ENCODE measurements around the gene AK6.

The AK6 gene

DNA sequence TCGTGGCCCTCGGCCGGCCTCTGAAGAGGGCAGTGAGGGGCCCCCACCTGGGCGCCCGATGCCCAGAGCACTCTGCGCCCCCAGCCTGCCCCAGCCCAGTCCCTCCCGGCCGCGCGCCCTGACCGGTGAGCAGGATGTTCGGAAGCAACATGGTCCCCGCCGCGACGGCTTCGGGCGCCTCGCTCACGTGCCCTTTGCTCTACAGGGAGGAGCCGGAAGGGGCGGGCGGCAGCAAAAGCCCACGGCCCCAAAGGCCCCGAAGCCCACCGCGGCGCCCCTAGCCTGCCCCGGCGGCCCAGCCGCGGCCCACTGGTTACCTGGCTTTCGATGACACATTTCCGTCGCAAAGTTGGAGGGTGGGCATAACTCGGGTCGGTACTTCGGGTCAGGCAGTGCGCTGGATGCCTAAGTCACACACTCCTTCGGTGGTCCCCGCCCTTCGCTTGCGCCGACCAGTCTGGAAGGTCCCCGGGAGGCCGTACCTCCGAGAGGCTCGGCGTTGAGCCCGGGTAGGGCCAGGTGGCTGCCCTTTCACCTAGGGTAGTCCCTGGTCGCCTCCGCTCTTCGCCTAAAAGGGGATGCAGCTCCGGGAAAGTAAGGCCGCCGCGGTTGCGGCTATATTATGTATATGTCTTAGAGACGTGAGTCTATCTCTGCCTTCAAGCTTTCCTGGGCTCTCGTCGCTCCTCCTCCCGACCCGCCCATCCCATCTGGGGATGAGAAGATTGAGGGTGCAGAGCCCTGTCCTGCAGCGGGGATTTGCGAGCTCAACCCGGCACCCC, at the start of gene AK6, which contains the start of the genes RAD17 and TAF9:
AK6 (minus strand) TSS at position 181 of the 782 bp plus-strand sequence; CDS start at position 151, 30 bp downstream.
RAD17 (plus strand) TSS at position 479 of the 782 bp plus-strand sequence. CDS start 2,391 bp downstream, outside the sequence.
TAF9 (minus strand) TSS at position 181 of the 782 bp plus-strand sequence. CDS start 3,783 bp downstream, outside the sequence.
- Mint-ChIP-seq H3K4me1 (peaks cover 24% of the 10 kb centered on the region), H3K27me3 (ENCODE audit: low read depth) (no peaks in the 10 kb centered on the region), H3K36me3 (ENCODE audit: low read depth) (peaks cover 24% of the 10 kb centered on the region), H3K9me3 (no peaks in the 10 kb centered on the region), H3K27ac (peak within 1 kb of the TSS; percentile 100), H3K4me3 (peak within 1 kb of the TSS; percentile 97 to 100 (median 99))
- TF ChIP-seq, protein P1, sequence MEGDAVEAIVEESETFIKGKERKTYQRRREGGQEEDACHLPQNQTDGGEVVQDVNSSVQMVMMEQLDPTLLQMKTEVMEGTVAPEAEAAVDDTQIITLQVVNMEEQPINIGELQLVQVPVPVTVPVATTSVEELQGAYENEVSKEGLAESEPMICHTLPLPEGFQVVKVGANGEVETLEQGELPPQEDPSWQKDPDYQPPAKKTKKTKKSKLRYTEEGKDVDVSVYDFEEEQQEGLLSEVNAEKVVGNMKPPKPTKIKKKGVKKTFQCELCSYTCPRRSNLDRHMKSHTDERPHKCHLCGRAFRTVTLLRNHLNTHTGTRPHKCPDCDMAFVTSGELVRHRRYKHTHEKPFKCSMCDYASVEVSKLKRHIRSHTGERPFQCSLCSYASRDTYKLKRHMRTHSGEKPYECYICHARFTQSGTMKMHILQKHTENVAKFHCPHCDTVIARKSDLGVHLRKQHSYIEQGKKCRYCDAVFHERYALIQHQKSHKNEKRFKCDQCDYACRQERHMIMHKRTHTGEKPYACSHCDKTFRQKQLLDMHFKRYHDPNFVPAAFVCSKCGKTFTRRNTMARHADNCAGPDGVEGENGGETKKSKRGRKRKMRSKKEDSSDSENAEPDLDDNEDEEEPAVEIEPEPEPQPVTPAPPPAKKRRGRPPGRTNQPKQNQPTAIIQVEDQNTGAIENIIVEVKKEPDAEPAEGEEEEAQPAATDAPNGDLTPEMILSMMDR (IDR thresholded peaks at IDR 0.05; ENCODE audit: unreplicated experiment in 3 of 3): no peak

DNA sequence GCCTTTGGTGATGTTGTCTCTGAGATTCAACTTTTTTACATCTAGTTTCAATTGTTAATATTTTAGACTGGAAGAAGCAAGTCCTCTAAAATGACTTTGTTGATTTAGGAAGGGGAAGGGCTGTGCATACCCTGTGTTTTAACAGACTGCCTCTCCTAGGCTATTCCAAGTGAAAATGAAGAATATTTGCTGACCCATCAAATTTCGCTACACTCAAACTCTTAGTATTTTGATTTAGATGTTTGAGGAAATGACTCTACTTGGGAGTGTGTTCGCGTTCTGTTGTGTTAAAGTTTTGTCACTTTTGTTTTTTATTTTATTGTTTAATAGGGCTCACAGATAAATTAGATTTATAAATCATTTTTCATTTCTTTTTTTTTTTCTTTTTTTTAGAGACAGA, 49.2 kb upstream of the AK6 start:
- H3K9me3 Mint-ChIP-seq: peaks cover 2% of the 10 kb centered on the region

DNA sequence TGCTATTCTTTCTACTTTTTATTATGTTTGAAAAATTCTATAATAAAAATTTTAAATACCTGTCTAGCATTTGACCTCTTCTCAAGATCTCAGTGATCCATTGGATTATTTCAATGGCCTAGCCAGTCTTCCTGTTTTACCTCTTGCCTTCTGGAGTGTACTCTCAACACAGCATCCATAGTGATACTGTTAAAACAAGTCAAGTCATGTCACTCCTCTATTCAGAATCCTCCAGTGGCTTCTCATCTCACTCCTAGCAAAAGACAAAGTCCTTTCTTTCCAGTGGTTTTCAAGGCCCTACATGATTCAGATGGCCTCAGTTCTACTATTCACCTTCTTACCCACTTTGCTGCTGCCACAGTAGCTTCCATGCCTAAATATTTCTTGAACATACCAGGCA, 47.4 kb upstream of the AK6 start:
- Mint-ChIP-seq H3K9me3 (no peaks in the 10 kb centered on the region), H3K4me1 (peaks cover 3% of the 10 kb centered on the region), H3K27me3 (ENCODE audit: low read depth) (peaks cover 30% of the 10 kb centered on the region), H3K27ac (peak overlapping the region in 1 of 3 experiments; percentile 97), H3K36me3 (ENCODE audit: low read depth) (peaks cover 48% of the 10 kb centered on the region), H3K4me3 (peak overlapping the region; percentile 1 to 86 (median 76))
- TF ChIP-seq, protein P1 (IDR thresholded peaks at IDR 0.05; ENCODE audit: unreplicated experiment in 3 of 3): no peak

More for the DNA sequence above, 49.2 kb upstream of the AK6 start:
- Mint-ChIP-seq H3K27ac (no peak overlapping the region), H3K27me3 (ENCODE audit: low read depth) (peaks cover 30% of the 10 kb centered on the region), H3K4me3 (no peak overlapping the region), H3K4me1 (peaks cover 3% of the 10 kb centered on the region), H3K36me3 (ENCODE audit: low read depth) (peaks cover 54% of the 10 kb centered on the region)
- TF ChIP-seq, protein P1 (IDR thresholded peaks at IDR 0.05; ENCODE audit: unreplicated experiment in 3 of 3): no peak

DNA sequence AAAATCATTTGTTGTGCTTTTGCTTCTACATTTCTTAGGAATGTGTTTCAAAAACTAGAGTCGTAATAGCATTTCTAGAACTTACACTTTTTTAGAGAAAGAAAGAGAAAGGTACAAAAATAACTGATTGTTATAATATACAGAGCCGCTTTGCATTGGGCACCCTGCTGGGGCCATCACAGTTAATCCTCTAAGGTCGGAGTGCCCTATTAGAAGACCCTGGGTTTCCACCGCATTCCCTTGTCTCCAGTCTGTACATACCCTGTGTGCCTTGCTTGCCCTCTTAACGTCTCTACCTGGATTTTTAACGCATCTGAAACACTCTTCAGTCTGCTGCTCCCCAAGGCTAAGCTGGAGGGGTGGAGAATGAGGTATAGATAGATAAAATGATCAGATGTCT, 46.9 kb upstream of the AK6 start:
- Mint-ChIP-seq H3K9me3 (no peaks in the 10 kb centered on the region), H3K27ac (peak overlapping the region in 1 of 3 experiments; percentile 97), H3K36me3 (ENCODE audit: low read depth) (peaks cover 53% of the 10 kb centered on the region), H3K27me3 (ENCODE audit: low read depth) (peaks cover 30% of the 10 kb centered on the region), H3K4me3 (peak overlapping the region; percentile 86 to 88 (median 86)), H3K4me1 (peaks cover 3% of the 10 kb centered on the region)
- TF ChIP-seq, protein P1 (IDR thresholded peaks at IDR 0.05; ENCODE audit: unreplicated experiment in 3 of 3): no peak

DNA sequence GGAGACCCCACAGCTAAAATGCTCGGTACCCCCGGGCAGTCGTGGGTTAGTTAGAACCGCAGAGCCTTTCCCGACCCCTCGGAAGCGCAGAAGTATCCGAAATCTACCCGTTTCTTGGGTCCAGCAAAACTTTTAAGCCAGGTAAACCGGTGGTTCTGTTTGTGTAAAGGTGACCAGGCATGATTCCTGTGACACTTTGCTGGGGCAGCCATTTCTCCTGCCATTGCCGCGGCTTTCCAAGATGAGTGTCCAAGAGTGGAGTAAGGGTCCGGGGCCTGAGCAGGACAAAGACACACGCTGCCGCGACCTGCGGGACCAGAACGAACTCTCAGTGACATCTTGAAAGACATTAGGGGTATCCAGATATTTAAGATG, 46.3 kb upstream of the AK6 start:
- H3K4me3 Mint-ChIP-seq: peak overlapping the region; percentile 86 to 88 (median 86)
- TF ChIP-seq, protein P1 (IDR thresholded peaks at IDR 0.05; ENCODE audit: unreplicated experiment in 3 of 3): no peak
- peaks cover 30% of the 10 kb centered on the region for H3K27me3 Mint-ChIP-seq (ENCODE audit: low read depth)
- H3K9me3 Mint-ChIP-seq: no peaks in the 10 kb centered on the region
- H3K36me3 Mint-ChIP-seq (ENCODE audit: low read depth): peaks cover 54% of the 10 kb centered on the region
- H3K4me1 Mint-ChIP-seq: peaks cover 3% of the 10 kb centered on the region
- H3K27ac Mint-ChIP-seq: peak overlapping the region; percentile 46 to 97 (median 65)

Measured in nephron (organoid).